ENCODE results near the gene TMEM238. TPM values are rescaled to one million over a fixed set of nuclear protein-coding genes. Genes with fewer than 3 reads are reported as not detected.
"Not testable (repeated sequence)": the region's sequence is repeated elsewhere in the genome, so short reads cannot be mapped to it uniquely, and the experiment has no call there.

Gene TMEM238
- total and polyA plus RNA-seq, 8 donors, result 0.48 to 33.9 (median 1.1) TPM

DNA sequence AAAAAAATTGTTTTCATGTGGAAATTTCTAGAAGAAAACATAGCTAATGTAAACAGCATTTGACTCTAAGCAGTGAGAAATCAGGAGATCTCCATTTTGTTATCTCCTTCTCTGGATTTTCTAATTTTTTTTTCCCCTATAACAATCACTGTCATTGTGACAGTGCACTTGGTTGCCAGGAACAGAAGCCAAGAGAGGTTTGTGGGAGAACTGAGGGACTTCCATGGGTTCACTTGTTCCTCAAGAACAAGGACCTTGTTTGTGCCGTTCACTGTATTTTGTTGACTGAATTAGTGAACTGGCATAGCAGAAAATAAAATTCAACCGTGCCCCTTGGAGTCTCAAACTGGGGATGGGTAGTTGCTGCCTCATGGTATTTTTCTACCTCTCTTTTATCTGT, 42.0 kb upstream of the TMEM238 start:
- ATAC-seq (no peak), DNase-seq (no peak)
- H3K4me3 ChIP-seq, result no peak overlapping the region
- no peaks in the 10 kb centered on the region for H3K9me3 ChIP-seq
- H3K27me3 ChIP-seq, result peaks cover 0 to 77% of the 10 kb centered on the region in 2 donors
- intact Hi-C loops (cut with DNase I), result no loop called here
- no peaks in the 10 kb centered on the region for H3K36me3 ChIP-seq
- no peaks in the 10 kb centered on the region for H3K4me1 ChIP-seq
- no peak overlapping the region for H3K27ac ChIP-seq
- TF ChIP-seq CTCF (IDR thresholded peaks at IDR 0.05), result no peak

- TF ChIP-seq CTCF (IDR thresholded peaks at IDR 0.05), result no peak
- intact Hi-C loops (cut with DNase I), result no loop called here
- DNase-seq, result no peak
- Histone ChIP-seq H3K36me3 (no peaks in the 10 kb centered on the region), H3K4me3 (no peak overlapping the region), H3K9me3 (no peaks in the 10 kb centered on the region), H3K4me1 (no peaks in the 10 kb centered on the region), H3K27me3 (peaks cover 0 to 68% of the 10 kb centered on the region in 2 donors), H3K27ac (no peak overlapping the region)
- ATAC-seq, result no peak
These were observed 40.4 kb upstream of the TMEM238 start for GRCh38 chr19:55424518-55424917.

- no peaks in the 10 kb centered on the region for H3K9me3 ChIP-seq
- intact Hi-C loops (cut with DNase I), result no loop called here
- no peak overlapping the region for H3K4me3 ChIP-seq
- DNase-seq (no peak), ATAC-seq (no peak)
- H3K4me1 ChIP-seq, result no peaks in the 10 kb centered on the region
- peaks cover 0 to 66% of the 10 kb centered on the region in 2 donors for H3K27me3 ChIP-seq
- H3K27ac ChIP-seq, result no peak overlapping the region
- H3K36me3 ChIP-seq, result no peaks in the 10 kb centered on the region
- TF ChIP-seq CTCF (IDR thresholded peaks at IDR 0.05), result no peak
These were observed 39.3 kb upstream of the TMEM238 start for GRCh38 chr19:55423225-55424005.

GRCh38 chr19:55421281-55421680, 37.2 kb upstream of the TMEM238 start:
- H3K4me3 ChIP-seq; H3K9me3 ChIP-seq; H3K27ac ChIP-seq; H3K4me1 ChIP-seq; H3K36me3 ChIP-seq; DNase-seq; ATAC-seq; intact Hi-C loops (cut with DNase I): not testable (repeated sequence)
- peaks cover 0 to 48% of the 10 kb centered on the region in 2 donors for H3K27me3 ChIP-seq

DNA sequence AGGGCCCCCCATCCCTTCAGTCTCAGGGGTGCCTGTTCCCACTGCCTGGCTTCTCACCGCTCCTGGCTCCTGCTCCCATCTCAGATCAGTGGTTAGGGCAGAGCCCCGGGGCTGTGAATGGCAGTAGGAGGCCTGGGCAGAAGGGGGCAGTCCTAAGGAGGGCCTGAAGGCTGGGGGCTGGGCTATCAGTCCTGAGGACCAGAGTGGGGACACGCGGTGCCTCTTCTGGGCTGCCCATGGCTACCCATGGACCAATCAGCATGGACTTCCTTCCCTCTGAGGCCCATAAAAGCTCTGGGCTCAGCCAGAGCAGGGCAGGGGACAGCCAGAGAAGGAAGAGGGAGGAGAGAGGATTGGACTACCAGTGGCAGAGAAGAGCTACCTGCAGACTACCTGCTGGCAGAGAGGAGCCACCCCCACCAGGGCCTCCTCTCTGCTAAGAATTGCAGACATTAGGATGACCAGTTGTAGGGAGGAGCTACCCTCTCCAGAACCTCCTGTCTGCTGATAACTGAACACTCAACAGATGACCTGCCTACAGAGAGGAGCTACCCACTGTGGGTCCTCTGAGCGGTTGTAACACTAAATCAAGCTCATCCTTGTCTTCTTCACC, 35.6 kb upstream of the TMEM238 start:
- Histone ChIP-seq H3K27ac (no peak overlapping the region), H3K4me3 (no peak overlapping the region), H3K9me3 (no peaks in the 10 kb centered on the region), H3K27me3 (peaks cover 0 to 36% of the 10 kb centered on the region in 2 donors), H3K4me1 (no peaks in the 10 kb centered on the region), H3K36me3 (no peaks in the 10 kb centered on the region)
- no peak for ATAC-seq
- intact Hi-C loops (cut with DNase I), result loop anchor here in 1 of 2 donors (10.0 kb wide), 1 partner anchor 125 kb away; no protein-coding TSS in a partner anchor
- TF ChIP-seq CTCF (IDR thresholded peaks at IDR 0.05), result no peak
- DNase-seq, result no peak

All from left lung (tissue), 10 donors.